CD4-positive, alpha-beta T cell (primary cell): Measurements from ENCODE around the gene ARID1B. TPM values are rescaled to one million over a fixed set of nuclear protein-coding genes. Genes with fewer than 3 reads are reported as not detected.

Experiments
- ATAC-seq: fragments of 200-7000 bp; cut with Tn5 transposase; one replicate; pipeline ENCODE4 v1.10.0; 2022; ENCODE audit warnings: mild to moderate bottlenecking; ENCODE audit not compliant: poor library complexity
- CTCF ChIA-PET: fragments of 350-600 bp; sonication (Branson Sonifier 250); formaldehyde crosslinking; loops from one replicate; lab custom pipeline; 2021; ENCODE audit warnings: antibody characterized with exemption, inconsistent platforms; lab: Charles Lee
- POLR2A ChIA-PET: fragments of 350-600 bp; sonication (Branson Sonifier 250); formaldehyde crosslinking; loops from one replicate; lab custom pipeline; 2021; ENCODE audit warnings: antibody characterized with exemption, inconsistent platforms; lab: Charles Lee
- DNase-seq, 14 experiments: peaks; one replicate each; pipeline ENCODE4 v3.0.0-alpha.2; 2013 to 2020; ENCODE audit warnings: mixed read lengths in 2 of 14
- H3K27ac ChIP-seq, 2 donors: one replicate each; pipeline versions ENCODE4 v1.5.1 to v1.7.0; 2013; ENCODE audit warnings: low read length in 2 of 2, low read depth in 1 of 2, mild to moderate bottlenecking in 1 of 2
- H3K27me3 ChIP-seq, 2 experiments: 1 replicate in 1 of 2; 2 replicates in 1 of 2; pipeline versions ENCODE4 v1.6.1 to v1.7.0; 2013; ENCODE audit warnings: low read length in 2 of 2, control low read depth in 1 of 2, mild to moderate bottlenecking in 1 of 2, moderate library complexity in 1 of 2; ENCODE audit not compliant: insufficient read depth in 2 of 2, control insufficient read depth in 1 of 2
- H3K36me3 ChIP-seq: one replicate; pipeline ENCODE4 v1.6.1; 2013; ENCODE audit warnings: low read length, control low read depth; ENCODE audit not compliant: insufficient read depth
- H3K4me1 ChIP-seq: one replicate; pipeline ENCODE4 v1.6.1; 2013; ENCODE audit warnings: low read length, control low read depth; ENCODE audit not compliant: insufficient read depth
- H3K4me3 ChIP-seq: one replicate; pipeline ENCODE4 v1.5.1; 2013; ENCODE audit warnings: mild to moderate bottlenecking, low read length, moderate library complexity
- H3K9me3 ChIP-seq, 2 experiments: 1 replicate in 1 of 2; 2 replicates in 1 of 2; pipeline versions ENCODE4 v1.6.1 to v1.7.0; 2013; ENCODE audit warnings: low read length in 2 of 2, mild to moderate bottlenecking in 2 of 2, control low read depth in 1 of 2, moderate library complexity in 1 of 2; ENCODE audit not compliant: control insufficient read depth in 1 of 2, insufficient read depth in 1 of 2
- H3K27ac Mint-ChIP-seq: one replicate; pipeline ENCODE4 v1.8.0; 2020; ENCODE audit warnings: mixed read lengths
- H3K27me3 Mint-ChIP-seq: one replicate; pipeline ENCODE4 v1.8.0; 2021; ENCODE audit warnings: mixed read lengths
- H3K36me3 Mint-ChIP-seq: one replicate; pipeline ENCODE4 v1.8.0; 2021; ENCODE audit warnings: low read depth, mixed read lengths
- H3K4me1 Mint-ChIP-seq: one replicate; pipeline ENCODE4 v1.8.0; 2021; ENCODE audit warnings: low read depth, mixed read lengths
- H3K4me3 Mint-ChIP-seq: one replicate; pipeline ENCODE4 v1.8.0; 2020; ENCODE audit warnings: mild to moderate bottlenecking, mixed read lengths
- H3K9me3 Mint-ChIP-seq: one replicate; pipeline ENCODE4 v1.8.0; 2020; ENCODE audit warnings: mixed read lengths
- intact Hi-C, 2 experiments: fragments of 100-400 bp; cut with DNase I in 1 of 2; cut with micrococcal nuclease in 1 of 2; formaldehyde crosslinking; loops; one replicate each; pipeline versions ENCODE4 v1.15.1 to v1.9.0; 2023 to 2025; cut with DNase I, micrococcal nuclease
- total RNA-seq, 174 experiments: library from RNA in 2 of 174; stranded (reverse) in 2 of 174; gene quantifications; one replicate each; pipeline ENCODE4 v1.2.3 and lab custom pipeline; 2021 to 2026
- TF ChIP-seq, protein P1 (sequence below): fragments of 200-600 bp; IDR thresholded peaks from one replicate; pipeline ENCODE4 v1.8.0; 2022; ENCODE audit warnings: antibody characterized with exemption, mild to moderate bottlenecking

The ARID1B gene
- total RNA-seq, 2 experiments from 2014 or later: 120 to 125 TPM

DNA sequence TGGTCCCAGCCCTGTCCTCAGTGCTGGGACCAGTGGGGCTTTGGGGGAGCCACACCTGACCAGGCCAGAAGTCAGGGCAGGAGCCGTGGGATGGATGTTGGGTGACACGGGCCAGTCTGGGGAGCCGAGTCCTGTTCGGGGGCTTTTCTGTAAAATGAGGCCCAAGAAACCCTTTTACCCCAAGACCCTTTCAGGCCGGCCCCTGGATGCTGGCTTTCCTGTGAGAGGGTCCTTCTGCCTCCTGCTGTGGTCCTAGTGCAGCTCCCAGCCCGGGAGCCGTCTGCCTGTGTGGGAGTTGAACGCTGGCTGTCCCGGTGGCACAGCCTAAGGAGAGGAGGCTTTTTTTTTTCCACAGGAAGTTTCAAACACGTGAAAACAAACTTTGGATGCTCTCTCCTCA is 422.9 kb downstream of the ARID1B start:
- Histone ChIP-seq H3K36me3 (peaks cover 82% of the 10 kb centered on the region), H3K9me3 (no peaks in the 10 kb centered on the region), H3K27me3 (no peaks in the 10 kb centered on the region), H3K4me1 (peaks cover 10% of the 10 kb centered on the region), H3K27ac (no peak overlapping the region), H3K4me3 (no peak overlapping the region)
- Mint-ChIP-seq H3K9me3 (no peaks in the 10 kb centered on the region), H3K4me3 (no peak overlapping the region), H3K27me3 (no peaks in the 10 kb centered on the region), H3K27ac (no peak overlapping the region), H3K4me1 (peaks cover 16% of the 10 kb centered on the region), H3K36me3 (peaks cover 89% of the 10 kb centered on the region)
- ChIA-PET POLR2A (interaction anchor here (0.6 kb wide), 1 partner anchor 77 kb away, joined by 3 read pairs; no protein-coding TSS in a partner anchor), CTCF (no interaction called here)
- ATAC-seq (no peak), DNase-seq (no peak)
- intact Hi-C loops: no loop called here
- TF ChIP-seq, protein P1, sequence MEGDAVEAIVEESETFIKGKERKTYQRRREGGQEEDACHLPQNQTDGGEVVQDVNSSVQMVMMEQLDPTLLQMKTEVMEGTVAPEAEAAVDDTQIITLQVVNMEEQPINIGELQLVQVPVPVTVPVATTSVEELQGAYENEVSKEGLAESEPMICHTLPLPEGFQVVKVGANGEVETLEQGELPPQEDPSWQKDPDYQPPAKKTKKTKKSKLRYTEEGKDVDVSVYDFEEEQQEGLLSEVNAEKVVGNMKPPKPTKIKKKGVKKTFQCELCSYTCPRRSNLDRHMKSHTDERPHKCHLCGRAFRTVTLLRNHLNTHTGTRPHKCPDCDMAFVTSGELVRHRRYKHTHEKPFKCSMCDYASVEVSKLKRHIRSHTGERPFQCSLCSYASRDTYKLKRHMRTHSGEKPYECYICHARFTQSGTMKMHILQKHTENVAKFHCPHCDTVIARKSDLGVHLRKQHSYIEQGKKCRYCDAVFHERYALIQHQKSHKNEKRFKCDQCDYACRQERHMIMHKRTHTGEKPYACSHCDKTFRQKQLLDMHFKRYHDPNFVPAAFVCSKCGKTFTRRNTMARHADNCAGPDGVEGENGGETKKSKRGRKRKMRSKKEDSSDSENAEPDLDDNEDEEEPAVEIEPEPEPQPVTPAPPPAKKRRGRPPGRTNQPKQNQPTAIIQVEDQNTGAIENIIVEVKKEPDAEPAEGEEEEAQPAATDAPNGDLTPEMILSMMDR: no peak

DNA sequence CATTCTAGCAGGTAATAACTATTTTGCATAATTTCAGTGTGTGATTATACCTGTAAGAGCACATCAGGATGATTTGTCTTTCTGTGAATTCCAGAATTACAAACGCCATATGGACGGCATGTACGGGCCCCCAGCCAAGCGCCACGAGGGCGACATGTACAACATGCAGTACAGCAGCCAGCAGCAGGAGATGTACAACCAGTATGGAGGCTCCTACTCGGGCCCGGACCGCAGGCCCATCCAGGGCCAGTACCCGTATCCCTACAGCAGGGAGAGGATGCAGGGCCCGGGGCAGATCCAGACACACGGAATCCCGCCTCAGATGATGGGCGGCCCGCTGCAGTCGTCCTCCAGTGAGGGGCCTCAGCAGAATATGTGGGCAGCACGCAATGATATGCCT is 423.4 kb downstream of the ARID1B start:
- ChIA-PET CTCF (no interaction called here), POLR2A (no interaction called here)
- H3K4me3 ChIP-seq: no peak overlapping the region
- no peaks in the 10 kb centered on the region for H3K9me3 ChIP-seq
- Mint-ChIP-seq H3K27ac (no peak overlapping the region), H3K4me1 (peaks cover 12% of the 10 kb centered on the region), H3K4me3 (no peak overlapping the region), H3K36me3 (peaks cover 89% of the 10 kb centered on the region), H3K9me3 (no peaks in the 10 kb centered on the region), H3K27me3 (no peaks in the 10 kb centered on the region)
- TF ChIP-seq, protein P1: no peak
- DNase-seq (no peak), ATAC-seq (no peak)
- peaks cover 82% of the 10 kb centered on the region for H3K36me3 ChIP-seq
- H3K4me1 ChIP-seq: peaks cover 9% of the 10 kb centered on the region
- intact Hi-C loops: no loop called here
- no peak overlapping the region for H3K27ac ChIP-seq
- H3K27me3 ChIP-seq: no peaks in the 10 kb centered on the region

DNA sequence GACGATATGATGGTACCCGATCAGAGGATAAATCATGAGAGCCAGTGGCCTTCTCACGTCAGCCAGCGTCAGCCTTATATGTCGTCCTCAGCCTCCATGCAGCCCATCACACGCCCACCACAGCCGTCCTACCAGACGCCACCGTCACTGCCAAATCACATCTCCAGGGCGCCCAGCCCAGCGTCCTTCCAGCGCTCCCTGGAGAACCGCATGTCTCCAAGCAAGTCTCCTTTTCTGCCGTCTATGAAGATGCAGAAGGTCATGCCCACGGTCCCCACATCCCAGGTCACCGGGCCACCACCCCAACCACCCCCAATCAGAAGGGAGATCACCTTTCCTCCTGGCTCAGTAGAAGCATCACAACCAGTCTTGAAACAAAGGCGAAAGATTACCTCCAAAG is 423.9 kb downstream of the ARID1B start:
- POLR2A ChIA-PET: no interaction called here
- CTCF ChIA-PET: no interaction called here
- Mint-ChIP-seq H3K27ac (no peak overlapping the region), H3K36me3 (peaks cover 89% of the 10 kb centered on the region), H3K27me3 (no peaks in the 10 kb centered on the region), H3K4me3 (no peak overlapping the region), H3K4me1 (peaks cover 12% of the 10 kb centered on the region), H3K9me3 (no peaks in the 10 kb centered on the region)
- H3K9me3 ChIP-seq: no peaks in the 10 kb centered on the region
- no peak overlapping the region for H3K27ac ChIP-seq
- intact Hi-C loops: no loop called here
- peaks cover 83% of the 10 kb centered on the region for H3K36me3 ChIP-seq
- ATAC-seq (no peak), DNase-seq (no peak)
- no peaks in the 10 kb centered on the region for H3K27me3 ChIP-seq
- TF ChIP-seq, protein P1: no peak
- H3K4me1 ChIP-seq: peaks cover 9% of the 10 kb centered on the region
- H3K4me3 ChIP-seq: no peak overlapping the region
